HepG2 (cell line): ENCODE measurements around the gene IRS1. TPM values are rescaled to one million over a fixed set of nuclear protein-coding genes. Genes with fewer than 3 reads are reported as not detected.

ENCODE experiments used
- CCAR2 ChIP-seq: fragments of 200-400 bp; formaldehyde crosslinking; optimal IDR thresholded peaks from 2 replicates; pipeline ENCODE3; 2018; ENCODE audit warnings: low read depth, mild to moderate bottlenecking, low read length, moderate library complexity
- FOSL2 ChIP-seq: sonication (generic); formaldehyde crosslinking; IDR thresholded peaks from 2 replicates; pipeline ENCODE4 v1.4.0; 2020; ENCODE audit warnings: missing genetic modification reagents
- FOXA1 ChIP-seq, 2 experiments: fragments of 450-650 bp in 1 of 2; sonication (generic) in 1 of 2; formaldehyde crosslinking in 1 of 2; IDR thresholded peaks; 2 replicates each; pipeline versions ENCODE4 v1.4.0 to v1.6.1; 2016 to 2020; ENCODE audit warnings: missing genetic modification reagents in 1 of 2
- GATA4 ChIP-seq: sonication (generic); IDR thresholded peaks from 2 replicates; pipeline ENCODE4 v1.6.1; 2016; ENCODE audit warnings: antibody characterized with exemption, low read depth, borderline replicate concordance
- JUN ChIP-seq: sonication (generic); formaldehyde crosslinking; IDR thresholded peaks from 2 replicates; pipeline ENCODE4 v1.4.0; 2020; ENCODE audit warnings: mild to moderate bottlenecking, missing genetic modification reagents
- JUNB ChIP-seq: sonication (generic); formaldehyde crosslinking; IDR thresholded peaks from 2 replicates; pipeline ENCODE4 v1.8.0; 2022; ENCODE audit warnings: missing genetic modification reagents, mild to moderate bottlenecking, borderline replicate concordance
- NFE2 ChIP-seq: sonication (generic); formaldehyde crosslinking; IDR thresholded peaks from 2 replicates; pipeline ENCODE4 v1.4.0; 2020; ENCODE audit warnings: missing genetic modification reagents
- REXO4 ChIP-seq: sonication (generic); formaldehyde crosslinking; IDR thresholded peaks from 2 replicates; pipeline ENCODE4 v1.8.0; 2022; ENCODE audit warnings: missing genetic modification reagents, mild to moderate bottlenecking, borderline replicate concordance
- SIX1 ChIP-seq: sonication (generic); formaldehyde crosslinking; IDR thresholded peaks from 2 replicates; pipeline ENCODE4 v1.4.0; 2020; ENCODE audit warnings: missing genetic modification reagents, borderline replicate concordance
- SPEN ChIP-seq: sonication (generic); formaldehyde crosslinking; IDR thresholded peaks from 2 replicates; pipeline ENCODE4 v1.5.1; 2020; ENCODE audit warnings: low read depth, mild to moderate bottlenecking, missing genetic modification reagents
- TOE1 ChIP-seq: sonication (generic); formaldehyde crosslinking; IDR thresholded peaks from 2 replicates; pipeline ENCODE4 v1.4.0; 2020; ENCODE audit warnings: mild to moderate bottlenecking, missing genetic modification reagents
- YY1 ChIP-seq: IDR thresholded peaks from 2 replicates; pipeline ENCODE4 v1.6.1; 2011; ENCODE audit warnings: low read length, low read depth, moderate library complexity, mild to moderate bottlenecking; ENCODE audit not compliant: insufficient read depth, insufficient replicate concordance
- ZC3H4 ChIP-seq: sonication (generic); formaldehyde crosslinking; IDR thresholded peaks from 2 replicates; pipeline ENCODE4 v1.4.0; 2020; ENCODE audit warnings: missing genetic modification reagents, borderline replicate concordance
- ZFP36L1 ChIP-seq: sonication (generic); formaldehyde crosslinking; IDR thresholded peaks from 2 replicates; pipeline ENCODE4 v1.8.0; 2022; ENCODE audit warnings: mild to moderate bottlenecking, missing genetic modification reagents, moderate library complexity
- ZFP82 ChIP-seq: sonication (generic); formaldehyde crosslinking; IDR thresholded peaks from 2 replicates; pipeline ENCODE4 v1.5.1; 2020; ENCODE audit warnings: mild to moderate bottlenecking, missing genetic modification reagents, borderline replicate concordance
- ZKSCAN1 ChIP-seq: fragments of 150-350 bp; IDR thresholded peaks from 2 replicates; pipeline ENCODE4 v1.6.1; 2014; ENCODE audit warnings: low read length
- ZNF354B ChIP-seq: sonication (generic); formaldehyde crosslinking; IDR thresholded peaks from 2 replicates; pipeline ENCODE4 v1.8.0; 2022; ENCODE audit warnings: mild to moderate bottlenecking, missing genetic modification reagents
- ZNF441 ChIP-seq: sonication (generic); formaldehyde crosslinking; IDR thresholded peaks from 2 replicates; pipeline ENCODE4 v1.7.0; 2021; ENCODE audit warnings: missing genetic modification reagents, borderline replicate concordance
- ZNF570 ChIP-seq: sonication (generic); formaldehyde crosslinking; IDR thresholded peaks from 2 replicates; pipeline ENCODE4 v1.4.0; 2020; ENCODE audit warnings: mild to moderate bottlenecking, missing genetic modification reagents, borderline replicate concordance
- ZNF672 ChIP-seq: sonication (generic); formaldehyde crosslinking; IDR thresholded peaks from 2 replicates; pipeline ENCODE4 v1.8.1; 2022; ENCODE audit warnings: missing genetic modification reagents
- ZNF746 ChIP-seq: sonication (generic); formaldehyde crosslinking; IDR thresholded peaks from 2 replicates; pipeline ENCODE4 v1.8.0; 2022; ENCODE audit warnings: mild to moderate bottlenecking, missing genetic modification reagents
- ZNF790 ChIP-seq: sonication (generic); formaldehyde crosslinking; IDR thresholded peaks from 2 replicates; pipeline ENCODE4 v1.8.0; 2022; ENCODE audit warnings: missing genetic modification reagents, mild to moderate bottlenecking, borderline replicate concordance
- ZNF792 ChIP-seq: IDR thresholded peaks from 2 replicates; pipeline ENCODE4 v1.6.1; 2016
- polyA plus RNA-seq, 8 experiments: library from polyadenylated mRNA; depleted of rRNA in 3 of 8; stranded (reverse) in 7 of 8; unstranded in 1 of 8; fragments of >200 nt; fragmentation: Illumina TruSeq in 4 of 8; extraction: Trizol in 4 of 8; gene quantifications; 2 replicates each; pipeline versions ENCODE4 v1.2.1 to v1.2.3, GENCODE V29; 2011 to 2016; ENCODE audit warnings: low read depth in 4 of 8, missing spikeins in 1 of 8, mixed read lengths in 1 of 8; ENCODE audit not compliant: insufficient read depth in 1 of 8
- total RNA-seq, 5 experiments: library from RNA; depleted of rRNA; stranded (reverse); fragments of >200 nt; fragmentation: Illumina TruSeq; extraction: Trizol; gene quantifications; 2 replicates each; pipeline ENCODE4 v1.2.3, GENCODE V29; 2016; ENCODE audit warnings: low read depth in 1 of 5
- TF ChIP-seq, protein P1 (sequence below): sonication (generic); formaldehyde crosslinking; IDR thresholded peaks from 2 replicates; pipeline ENCODE4 v1.8.1; 2022; ENCODE audit warnings: mild to moderate bottlenecking, missing genetic modification reagents
- TF ChIP-seq, protein P2 (sequence below): sonication (generic); formaldehyde crosslinking; IDR thresholded peaks from 2 replicates; pipeline ENCODE4 v1.4.0; 2020; ENCODE audit warnings: mild to moderate bottlenecking, missing genetic modification reagents
- TF ChIP-seq, protein P3 (sequence below): sonication (generic); formaldehyde crosslinking; IDR thresholded peaks from 2 replicates; pipeline ENCODE4 v1.5.0; 2020; ENCODE audit warnings: missing genetic modification reagents
- TF ChIP-seq, protein P4 (sequence below): sonication (generic); formaldehyde crosslinking; IDR thresholded peaks from 2 replicates; pipeline ENCODE4 v1.4.0; 2020; ENCODE audit warnings: missing genetic modification reagents

The IRS1 gene
- total and polyA plus RNA-seq, 2 of the 13 experiments (the other 11 are each of a cell fraction or from before 2014, with no cell fraction given), result 8.7 to 9.0 TPM

DNA sequence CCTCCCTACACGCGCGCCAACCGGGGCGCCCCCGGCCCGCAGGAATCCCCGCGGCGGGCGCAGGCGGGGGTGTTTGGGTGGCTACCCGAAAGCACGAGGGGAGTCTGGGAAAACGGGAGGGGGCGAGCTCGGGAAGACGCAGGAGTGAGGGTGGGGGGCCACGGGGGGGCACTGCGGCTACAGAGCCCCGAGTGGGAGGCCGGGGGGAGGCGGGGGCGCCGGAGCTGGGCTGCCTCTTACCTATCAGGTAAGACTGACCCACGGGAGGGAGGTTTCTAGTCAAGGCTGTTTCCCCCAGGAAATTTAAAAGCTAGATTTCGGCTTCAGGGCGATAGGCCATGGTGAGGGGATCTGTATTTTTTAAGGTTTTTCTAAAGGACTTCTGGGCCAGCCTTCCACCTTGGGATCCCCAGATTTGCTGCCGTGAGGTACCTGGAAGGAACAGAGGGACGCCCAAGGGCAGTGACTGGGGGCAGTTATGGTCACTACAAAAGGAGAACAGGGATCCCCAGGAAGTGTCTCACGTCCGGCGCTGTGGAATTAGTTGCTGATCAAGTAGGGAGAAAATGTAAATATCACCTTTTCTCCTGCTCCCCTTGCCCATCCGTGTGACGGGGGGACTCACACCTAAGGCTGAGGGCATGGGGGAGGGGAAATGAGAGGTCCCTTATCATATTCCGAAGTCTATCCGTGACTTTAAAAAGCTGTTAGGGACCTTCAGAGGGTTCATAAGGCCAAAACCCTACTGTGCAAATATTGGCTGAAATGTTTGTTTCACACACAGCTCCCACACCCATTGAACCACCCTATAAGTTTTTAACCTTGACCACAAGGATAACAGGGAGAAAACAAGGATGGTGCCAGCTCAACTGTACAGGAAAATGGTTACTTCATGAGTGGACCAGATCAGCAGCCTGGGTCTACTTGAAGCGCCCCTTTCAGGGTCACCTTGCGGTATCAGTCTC is 638 bp upstream of the IRS1 start (continued):
- peak; percentile 78; the same call in 1 of the 2 replicates for TF ChIP-seq ZNF354B (CRISPR knock-in tag)
- TF ChIP-seq, protein P1, sequence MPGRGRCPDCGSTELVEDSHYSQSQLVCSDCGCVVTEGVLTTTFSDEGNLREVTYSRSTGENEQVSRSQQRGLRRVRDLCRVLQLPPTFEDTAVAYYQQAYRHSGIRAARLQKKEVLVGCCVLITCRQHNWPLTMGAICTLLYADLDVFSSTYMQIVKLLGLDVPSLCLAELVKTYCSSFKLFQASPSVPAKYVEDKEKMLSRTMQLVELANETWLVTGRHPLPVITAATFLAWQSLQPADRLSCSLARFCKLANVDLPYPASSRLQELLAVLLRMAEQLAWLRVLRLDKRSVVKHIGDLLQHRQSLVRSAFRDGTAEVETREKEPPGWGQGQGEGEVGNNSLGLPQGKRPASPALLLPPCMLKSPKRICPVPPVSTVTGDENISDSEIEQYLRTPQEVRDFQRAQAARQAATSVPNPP, result peak; percentile 90
- peak; percentile 91 for TF ChIP-seq ZFP36L1 (CRISPR knock-in tag)
- TF ChIP-seq GATA4, result peak; percentile 98
- TF ChIP-seq, protein P2, sequence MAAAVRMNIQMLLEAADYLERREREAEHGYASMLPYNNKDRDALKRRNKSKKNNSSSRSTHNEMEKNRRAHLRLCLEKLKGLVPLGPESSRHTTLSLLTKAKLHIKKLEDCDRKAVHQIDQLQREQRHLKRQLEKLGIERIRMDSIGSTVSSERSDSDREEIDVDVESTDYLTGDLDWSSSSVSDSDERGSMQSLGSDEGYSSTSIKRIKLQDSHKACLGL (CRISPR knock-in tag), result no peak
- peak; percentile 74 for TF ChIP-seq SPEN (CRISPR knock-in tag)
- no peak for TF ChIP-seq NFE2 (CRISPR knock-in tag)
- TF ChIP-seq SIX1 (CRISPR knock-in tag), result peak; percentile 90
- TF ChIP-seq TOE1 (CRISPR knock-in tag), result 0 out of 2 replicates have a peak, but pooled peaks have one; percentile 31
- peak; percentile 84 for TF ChIP-seq JUN (CRISPR knock-in tag)
- TF ChIP-seq ZNF792, result peak; percentile 87
- no peak for TF ChIP-seq ZNF570 (CRISPR knock-in tag)
- no peak for TF ChIP-seq JUNB (CRISPR knock-in tag)
- no peak for TF ChIP-seq REXO4
- TF ChIP-seq ZC3H4 (CRISPR knock-in tag), result no peak
- TF ChIP-seq ZNF672 (CRISPR knock-in tag), result no peak
- peak; percentile 87 for TF ChIP-seq FOSL2 (CRISPR knock-in tag)
- TF ChIP-seq, protein P3, sequence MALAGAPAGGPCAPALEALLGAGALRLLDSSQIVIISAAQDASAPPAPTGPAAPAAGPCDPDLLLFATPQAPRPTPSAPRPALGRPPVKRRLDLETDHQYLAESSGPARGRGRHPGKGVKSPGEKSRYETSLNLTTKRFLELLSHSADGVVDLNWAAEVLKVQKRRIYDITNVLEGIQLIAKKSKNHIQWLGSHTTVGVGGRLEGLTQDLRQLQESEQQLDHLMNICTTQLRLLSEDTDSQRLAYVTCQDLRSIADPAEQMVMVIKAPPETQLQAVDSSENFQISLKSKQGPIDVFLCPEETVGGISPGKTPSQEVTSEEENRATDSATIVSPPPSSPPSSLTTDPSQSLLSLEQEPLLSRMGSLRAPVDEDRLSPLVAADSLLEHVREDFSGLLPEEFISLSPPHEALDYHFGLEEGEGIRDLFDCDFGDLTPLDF (CRISPR knock-in tag), result no peak
- peak; percentile 81; the same call in 1 of the 2 replicates for TF ChIP-seq ZFP82 (CRISPR knock-in tag)
- TF ChIP-seq FOXA1 (IDR thresholded peaks at IDR 0.05), result peak; percentile 58
- TF ChIP-seq FOXA1 (CRISPR knock-in tag; IDR thresholded peaks at IDR 0.05), result peak; percentile 93
- no peak for TF ChIP-seq CCAR2
- TF ChIP-seq ZKSCAN1, result no peak
- TF ChIP-seq, protein P4, sequence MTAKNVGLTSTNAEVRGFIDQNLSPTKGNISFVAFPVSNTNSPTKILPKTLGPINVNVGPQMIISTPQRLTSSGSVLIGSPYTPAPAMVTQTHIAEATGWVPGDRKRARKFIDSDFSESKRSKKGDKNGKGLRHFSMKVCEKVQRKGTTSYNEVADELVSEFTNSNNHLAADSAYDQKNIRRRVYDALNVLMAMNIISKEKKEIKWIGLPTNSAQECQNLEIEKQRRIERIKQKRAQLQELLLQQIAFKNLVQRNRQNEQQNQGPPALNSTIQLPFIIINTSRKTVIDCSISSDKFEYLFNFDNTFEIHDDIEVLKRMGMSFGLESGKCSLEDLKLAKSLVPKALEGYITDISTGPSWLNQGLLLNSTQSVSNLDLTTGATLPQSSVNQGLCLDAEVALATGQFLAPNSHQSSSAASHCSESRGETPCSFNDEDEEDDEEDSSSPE, result peak; percentile 26; the same call in 1 of the 2 replicates
- peak; percentile 74 for TF ChIP-seq ZNF441 (CRISPR knock-in tag)
- peak; percentile 94; the same call in 1 of the 2 replicates for TF ChIP-seq ZNF746 (CRISPR knock-in tag)
- TF ChIP-seq YY1, result no peak
- TF ChIP-seq ZNF790 (CRISPR knock-in tag), result peak; percentile 94; the same call in 1 of the 2 replicates
